ENCODE measurements around the gene KMT2A. TPM values are rescaled to one million over a fixed set of nuclear protein-coding genes. Genes with fewer than 3 reads are reported as not detected.
A peak's percentile ranks its signal among the peaks of the same experiment; 100 is the strongest.

The KMT2A gene
- total and polyA plus RNA-seq, 2 experiments from 2014 or later: 34.3 to 72.2 TPM

DNA sequence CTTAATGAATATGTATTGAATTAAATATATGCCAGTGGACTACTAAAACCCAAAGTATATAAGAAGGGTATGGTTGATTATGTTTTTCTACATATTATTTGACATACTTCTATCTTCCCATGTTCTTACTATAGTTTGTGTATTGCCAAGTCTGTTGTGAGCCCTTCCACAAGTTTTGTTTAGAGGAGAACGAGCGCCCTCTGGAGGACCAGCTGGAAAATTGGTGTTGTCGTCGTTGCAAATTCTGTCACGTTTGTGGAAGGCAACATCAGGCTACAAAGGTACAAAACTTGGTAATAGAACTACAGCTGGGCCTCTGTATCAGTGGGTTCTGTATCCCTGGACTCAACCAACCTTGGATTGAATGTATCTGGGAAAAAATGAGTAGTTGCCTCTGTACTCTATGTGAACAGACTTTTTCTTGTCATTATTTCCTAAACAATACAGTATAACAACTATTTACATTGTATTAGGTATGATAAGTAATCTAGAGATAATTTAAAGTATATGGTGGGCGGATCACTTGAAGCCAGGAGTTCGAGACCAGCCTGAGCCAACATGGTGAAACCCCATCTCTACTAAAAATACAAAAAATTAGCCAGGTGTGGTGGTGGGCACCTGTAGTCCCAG is 52.3 kb downstream of the KMT2A start:
- Histone ChIP-seq H3K27me3 (ENCODE audit: insufficient read depth) (no peaks in the 10 kb centered on the region), H3K36me3 (ENCODE audit: insufficient read depth) (peaks cover 59% of the 10 kb centered on the region), H3K4me3 (no peak overlapping the region), H3K27ac (ENCODE audit: low read depth) (peak overlapping the region; percentile 60; the same call in 1 of the 2 replicates), H3K9me2 (ENCODE audit: insufficient read depth) (no peaks in the 10 kb centered on the region), H3K4me2 (no peak overlapping the region), H3K4me1 (ENCODE audit: insufficient read depth) (no peaks in the 10 kb centered on the region), H3K79me2 (replicated peaks; ENCODE audit: insufficient read depth) (no peaks in the 10 kb centered on the region), H4K20me1 (replicated peaks; ENCODE audit: insufficient read depth) (peaks cover 10% of the 10 kb centered on the region; the same call in 1 of the 2 replicates), H2AFZ (no peak overlapping the region), H3F3A (replicated peaks; ENCODE audit: low read depth) (peaks cover 5% of the 10 kb centered on the region; the same call in 1 of the 2 replicates)
- no peaks in the 10 kb centered on the region for H3K4me1 Mint-ChIP-seq
- H3K9me3 Mint-ChIP-seq: no peaks in the 10 kb centered on the region
- H3K36me3 Mint-ChIP-seq (ENCODE audit: low read depth): peaks cover 78% of the 10 kb centered on the region
- TF ChIP-seq, protein P1, sequence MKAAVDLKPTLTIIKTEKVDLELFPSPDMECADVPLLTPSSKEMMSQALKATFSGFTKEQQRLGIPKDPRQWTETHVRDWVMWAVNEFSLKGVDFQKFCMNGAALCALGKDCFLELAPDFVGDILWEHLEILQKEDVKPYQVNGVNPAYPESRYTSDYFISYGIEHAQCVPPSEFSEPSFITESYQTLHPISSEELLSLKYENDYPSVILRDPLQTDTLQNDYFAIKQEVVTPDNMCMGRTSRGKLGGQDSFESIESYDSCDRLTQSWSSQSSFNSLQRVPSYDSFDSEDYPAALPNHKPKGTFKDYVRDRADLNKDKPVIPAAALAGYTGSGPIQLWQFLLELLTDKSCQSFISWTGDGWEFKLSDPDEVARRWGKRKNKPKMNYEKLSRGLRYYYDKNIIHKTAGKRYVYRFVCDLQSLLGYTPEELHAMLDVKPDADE (IDR thresholded peaks at IDR 0.05): no peak
- TF ChIP-seq, protein P2, sequence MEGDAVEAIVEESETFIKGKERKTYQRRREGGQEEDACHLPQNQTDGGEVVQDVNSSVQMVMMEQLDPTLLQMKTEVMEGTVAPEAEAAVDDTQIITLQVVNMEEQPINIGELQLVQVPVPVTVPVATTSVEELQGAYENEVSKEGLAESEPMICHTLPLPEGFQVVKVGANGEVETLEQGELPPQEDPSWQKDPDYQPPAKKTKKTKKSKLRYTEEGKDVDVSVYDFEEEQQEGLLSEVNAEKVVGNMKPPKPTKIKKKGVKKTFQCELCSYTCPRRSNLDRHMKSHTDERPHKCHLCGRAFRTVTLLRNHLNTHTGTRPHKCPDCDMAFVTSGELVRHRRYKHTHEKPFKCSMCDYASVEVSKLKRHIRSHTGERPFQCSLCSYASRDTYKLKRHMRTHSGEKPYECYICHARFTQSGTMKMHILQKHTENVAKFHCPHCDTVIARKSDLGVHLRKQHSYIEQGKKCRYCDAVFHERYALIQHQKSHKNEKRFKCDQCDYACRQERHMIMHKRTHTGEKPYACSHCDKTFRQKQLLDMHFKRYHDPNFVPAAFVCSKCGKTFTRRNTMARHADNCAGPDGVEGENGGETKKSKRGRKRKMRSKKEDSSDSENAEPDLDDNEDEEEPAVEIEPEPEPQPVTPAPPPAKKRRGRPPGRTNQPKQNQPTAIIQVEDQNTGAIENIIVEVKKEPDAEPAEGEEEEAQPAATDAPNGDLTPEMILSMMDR (conservative IDR thresholded peaks at IDR 0.05; ENCODE audit: low read depth in 2 of 2): peak; percentile 88 to 96
- TF ChIP-seq, protein P3, sequence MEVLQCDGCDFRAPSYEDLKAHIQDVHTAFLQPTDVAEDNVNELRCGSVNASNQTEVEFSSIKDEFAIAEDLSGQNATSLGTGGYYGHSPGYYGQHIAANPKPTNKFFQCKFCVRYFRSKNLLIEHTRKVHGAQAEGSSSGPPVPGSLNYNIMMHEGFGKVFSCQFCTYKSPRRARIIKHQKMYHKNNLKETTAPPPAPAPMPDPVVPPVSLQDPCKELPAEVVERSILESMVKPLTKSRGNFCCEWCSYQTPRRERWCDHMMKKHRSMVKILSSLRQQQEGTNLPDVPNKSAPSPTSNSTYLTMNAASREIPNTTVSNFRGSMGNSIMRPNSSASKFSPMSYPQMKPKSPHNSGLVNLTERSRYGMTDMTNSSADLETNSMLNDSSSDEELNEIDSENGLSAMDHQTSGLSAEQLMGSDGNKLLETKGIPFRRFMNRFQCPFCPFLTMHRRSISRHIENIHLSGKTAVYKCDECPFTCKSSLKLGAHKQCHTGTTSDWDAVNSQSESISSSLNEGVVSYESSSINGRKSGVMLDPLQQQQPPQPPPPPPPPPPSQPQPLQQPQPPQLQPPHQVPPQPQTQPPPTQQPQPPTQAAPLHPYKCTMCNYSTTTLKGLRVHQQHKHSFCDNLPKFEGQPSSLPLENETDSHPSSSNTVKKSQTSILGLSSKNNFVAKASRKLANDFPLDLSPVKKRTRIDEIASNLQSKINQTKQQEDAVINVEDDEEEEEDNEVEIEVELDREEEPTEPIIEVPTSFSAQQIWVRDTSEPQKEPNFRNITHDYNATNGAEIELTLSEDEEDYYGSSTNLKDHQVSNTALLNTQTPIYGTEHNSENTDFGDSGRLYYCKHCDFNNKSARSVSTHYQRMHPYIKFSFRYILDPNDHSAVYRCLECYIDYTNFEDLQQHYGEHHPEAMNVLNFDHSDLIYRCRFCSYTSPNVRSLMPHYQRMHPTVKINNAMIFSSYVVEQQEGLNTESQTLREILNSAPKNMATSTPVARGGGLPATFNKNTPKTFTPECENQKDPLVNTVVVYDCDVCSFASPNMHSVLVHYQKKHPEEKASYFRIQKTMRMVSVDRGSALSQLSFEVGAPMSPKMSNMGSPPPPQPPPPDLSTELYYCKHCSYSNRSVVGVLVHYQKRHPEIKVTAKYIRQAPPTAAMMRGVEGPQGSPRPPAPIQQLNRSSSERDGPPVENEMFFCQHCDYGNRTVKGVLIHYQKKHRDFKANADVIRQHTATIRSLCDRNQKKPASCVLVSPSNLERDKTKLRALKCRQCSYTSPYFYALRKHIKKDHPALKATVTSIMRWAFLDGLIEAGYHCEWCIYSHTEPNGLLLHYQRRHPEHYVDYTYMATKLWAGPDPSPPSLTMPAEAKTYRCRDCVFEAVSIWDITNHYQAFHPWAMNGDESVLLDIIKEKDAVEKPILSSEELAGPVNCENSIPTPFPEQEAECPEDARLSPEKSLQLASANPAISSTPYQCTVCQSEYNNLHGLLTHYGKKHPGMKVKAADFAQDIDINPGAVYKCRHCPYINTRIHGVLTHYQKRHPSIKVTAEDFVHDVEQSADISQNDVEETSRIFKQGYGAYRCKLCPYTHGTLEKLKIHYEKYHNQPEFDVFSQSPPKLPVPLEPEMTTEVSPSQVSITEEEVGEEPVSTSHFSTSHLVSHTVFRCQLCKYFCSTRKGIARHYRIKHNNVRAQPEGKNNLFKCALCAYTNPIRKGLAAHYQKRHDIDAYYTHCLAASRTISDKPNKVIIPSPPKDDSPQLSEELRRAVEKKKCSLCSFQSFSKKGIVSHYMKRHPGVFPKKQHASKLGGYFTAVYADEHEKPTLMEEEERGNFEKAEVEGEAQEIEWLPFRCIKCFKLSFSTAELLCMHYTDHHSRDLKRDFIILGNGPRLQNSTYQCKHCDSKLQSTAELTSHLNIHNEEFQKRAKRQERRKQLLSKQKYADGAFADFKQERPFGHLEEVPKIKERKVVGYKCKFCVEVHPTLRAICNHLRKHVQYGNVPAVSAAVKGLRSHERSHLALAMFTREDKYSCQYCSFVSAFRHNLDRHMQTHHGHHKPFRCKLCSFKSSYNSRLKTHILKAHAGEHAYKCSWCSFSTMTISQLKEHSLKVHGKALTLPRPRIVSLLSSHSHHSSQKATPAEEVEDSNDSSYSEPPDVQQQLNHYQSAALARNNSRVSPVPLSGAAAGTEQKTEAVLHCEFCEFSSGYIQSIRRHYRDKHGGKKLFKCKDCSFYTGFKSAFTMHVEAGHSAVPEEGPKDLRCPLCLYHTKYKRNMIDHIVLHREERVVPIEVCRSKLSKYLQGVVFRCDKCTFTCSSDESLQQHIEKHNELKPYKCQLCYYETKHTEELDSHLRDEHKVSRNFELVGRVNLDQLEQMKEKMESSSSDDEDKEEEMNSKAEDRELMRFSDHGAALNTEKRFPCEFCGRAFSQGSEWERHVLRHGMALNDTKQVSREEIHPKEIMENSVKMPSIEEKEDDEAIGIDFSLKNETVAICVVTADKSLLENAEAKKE (CRISPR knock-in tag; IDR thresholded peaks at IDR 0.05): no peak
- H3K27ac Mint-ChIP-seq: no peak overlapping the region
- DNase-seq (ENCODE audit: low spot score) (peak; percentile 85), ATAC-seq (peak; percentile 53; the same call in 2 of the 3 replicates)
- no peaks in the 10 kb centered on the region for H3K27me3 Mint-ChIP-seq (ENCODE audit: insufficient read depth, low read depth, poor library complexity)
- no peak overlapping the region for H3K4me3 Mint-ChIP-seq
